SK-N-SH (cell line): ENCODE data around the gene MBLAC1. TPM values are rescaled to one million over a fixed set of nuclear protein-coding genes. Genes with fewer than 3 reads are reported as not detected.

Source experiments
- CTCF ChIA-PET: fragments of 300-600, 350-600 bp; formaldehyde crosslinking; extraction: SDS; loops from one replicate; lab custom pipeline; 2021; lab: Yijun Ruan, JAX
- POLR2A ChIA-PET: fragments of 350-600 bp; sonication (Branson Sonifier 250); formaldehyde crosslinking; extraction: SDS; loops from one replicate; lab custom pipeline; 2020; ENCODE audit warnings: antibody characterized with exemption, inconsistent platforms; lab: Yijun Ruan, JAX
- DNase-seq: peaks from one replicate; pipeline ENCODE4 v3.0.0; 2012
- H2AFZ ChIP-seq: fragments of 200-600 bp; sonication (generic); 2 replicates; pipeline ENCODE4 v1.8.1; 2016; ENCODE audit warnings: antibody characterized with exemption, mild to moderate bottlenecking, low read depth
- H3F3A ChIP-seq: fragments of 200-600 bp; sonication (generic); replicated peaks from 2 replicates; pipeline ENCODE3; 2016; ENCODE audit warnings: antibody characterized with exemption, mild to moderate bottlenecking; ENCODE audit not compliant: insufficient read depth
- H3K27ac ChIP-seq, 2 experiments: fragments of 200-500 bp in 1 of 2; fragments of 200-600 bp in 1 of 2; sonication (Bioruptor generic) in 1 of 2; sonication (generic), shearing (Covaris generic) in 1 of 2; 2 replicates each; pipeline versions ENCODE4 v1.5.1 to v1.6.1; 2014 to 2016; ENCODE audit warnings: low read depth in 2 of 2, inconsistent platforms in 1 of 2, low read length in 1 of 2, mild to moderate bottlenecking in 1 of 2, mixed read lengths in 1 of 2
- H3K27me3 ChIP-seq: fragments of 200-600 bp; sonication (generic), shearing (Covaris generic); 2 replicates; pipeline ENCODE4 v1.6.1; 2016; ENCODE audit warnings: mixed run types; ENCODE audit not compliant: insufficient read depth
- H3K36me3 ChIP-seq, 2 experiments: fragments of 200-500 bp in 1 of 2; fragments of 200-600 bp in 1 of 2; sonication (Bioruptor generic) in 1 of 2; sonication (generic) in 1 of 2; replicated peaks in 1 of 2; 2 replicates each; pipeline versions ENCODE3 to v1.5.1; 2014 to 2016; ENCODE audit warnings: low read length in 1 of 2, mild to moderate bottlenecking in 1 of 2; ENCODE audit not compliant: insufficient read depth in 2 of 2, control insufficient read depth in 1 of 2
- H3K4me1 ChIP-seq, 2 experiments: fragments of 200-500 bp in 1 of 2; fragments of 200-600 bp in 1 of 2; sonication (Bioruptor generic) in 1 of 2; sonication (generic), shearing (Covaris generic) in 1 of 2; 2 replicates each; pipeline versions ENCODE4 v1.5.1 to v1.6.1; 2014 to 2016; ENCODE audit warnings: low read depth in 1 of 2, low read length in 1 of 2, mixed run types in 1 of 2; ENCODE audit not compliant: insufficient read depth in 2 of 2, control insufficient read depth in 1 of 2
- H3K4me2 ChIP-seq: fragments of 200-600 bp; sonication (generic), shearing (Covaris generic); 2 replicates; pipeline ENCODE4 v1.6.1; 2017; ENCODE audit warnings: mixed run types
- H3K4me3 ChIP-seq, 2 experiments: fragments of 200-500 bp in 1 of 2; fragments of 200-600 bp in 1 of 2; sonication (Bioruptor generic) in 1 of 2; sonication (generic), shearing (Covaris generic) in 1 of 2; 2 replicates each; pipeline versions ENCODE4 v1.5.1 to v1.8.1; 2014 to 2016; ENCODE audit warnings: low read depth in 2 of 2, inconsistent platforms in 1 of 2, low read length in 1 of 2, mild to moderate bottlenecking in 1 of 2, mixed read lengths in 1 of 2, moderate library complexity in 1 of 2
- H3K79me2 ChIP-seq: fragments of 200-600 bp; sonication (generic); 2 replicates; pipeline ENCODE4 v1.8.1; 2017; ENCODE audit warnings: mild to moderate bottlenecking; ENCODE audit not compliant: insufficient read depth
- H3K9ac ChIP-seq: fragments of 200-600 bp; sonication (generic); 2 replicates; pipeline ENCODE4 v1.6.1; 2017; ENCODE audit warnings: mixed run types
- H3K9me2 ChIP-seq: fragments of 200-600 bp; sonication (generic); 2 replicates; pipeline ENCODE4 v1.6.1; 2017; ENCODE audit warnings: mixed run types
- H3K9me3 ChIP-seq: fragments of 200-600 bp; sonication (generic); 2 replicates; pipeline ENCODE4 v1.6.1; 2017; ENCODE audit warnings: mixed run types, mild to moderate bottlenecking, moderate library complexity
- H4K20me1 ChIP-seq: fragments of 200-600 bp; sonication (generic); 2 replicates; pipeline ENCODE4 v1.6.1; 2017; ENCODE audit warnings: mild to moderate bottlenecking, mixed run types; ENCODE audit not compliant: insufficient read depth
- ELF1 ChIP-seq: IDR thresholded peaks from 2 replicates; pipeline ENCODE4 v1.4.0; 2012
- EP300 ChIP-seq, 2 experiments: IDR thresholded peaks; 2 replicates each; pipeline versions ENCODE4 v1.4.0 to v1.6.1; 2012; ENCODE audit warnings: borderline replicate concordance in 1 of 2, low read depth in 1 of 2, low read length in 1 of 2
- GABPA ChIP-seq: IDR thresholded peaks from 2 replicates; pipeline ENCODE4 v1.4.0; 2012; ENCODE audit warnings: low read depth, mild to moderate bottlenecking
- JUND ChIP-seq: IDR thresholded peaks from 2 replicates; pipeline ENCODE4 v1.4.0; 2012
- NRF1 ChIP-seq: IDR thresholded peaks from 2 replicates; pipeline ENCODE4 v1.6.1; 2012; ENCODE audit warnings: low read depth, mild to moderate bottlenecking, low read length
- RAD21 ChIP-seq: IDR thresholded peaks from 2 replicates; pipeline ENCODE4 v1.6.1; 2012; ENCODE audit warnings: mild to moderate bottlenecking, low read length
- SIN3A ChIP-seq: IDR thresholded peaks from 2 replicates; pipeline ENCODE4 v1.6.1; 2012; ENCODE audit warnings: low read depth, mild to moderate bottlenecking, low read length, moderate library complexity, borderline replicate concordance
- SMC3 ChIP-seq: IDR thresholded peaks from 2 replicates; pipeline ENCODE4 v1.6.1; 2012; ENCODE audit warnings: low read depth, low read length, improper control_type of control experiment
- TAF1 ChIP-seq: IDR thresholded peaks from 2 replicates; pipeline ENCODE4 v1.6.1; 2012; ENCODE audit warnings: low read depth, mild to moderate bottlenecking, low read length, moderate library complexity, borderline replicate concordance
- TEAD4 ChIP-seq: IDR thresholded peaks from 2 replicates; pipeline ENCODE4 v1.4.0; 2012; ENCODE audit warnings: mild to moderate bottlenecking, borderline replicate concordance; ENCODE audit not compliant: insufficient read depth
- WGBS: methylation state at CpG from one replicate; pipeline ENCODE4 v1.1.6; 2017; ENCODE audit warnings: low lambda C conversion rate; 5-methylcytosine and 5-hydroxymethylcytosine counted together
- polyA plus RNA-seq, 3 experiments: library from polyadenylated mRNA; depleted of rRNA; stranded (reverse); fragments of >200 nt; gene quantifications; 2 replicates each; pipeline ENCODE4 v1.2.3, GENCODE V29; 2012
- TF ChIP-seq, protein P1 (sequence below): IDR thresholded peaks from 2 replicates; pipeline ENCODE4 v1.4.0; 2012; ENCODE audit warnings: low read depth, borderline replicate concordance
- TF ChIP-seq, protein P2 (sequence below): IDR thresholded peaks from 2 replicates; pipeline ENCODE4 v1.4.0; 2012; ENCODE audit warnings: low read depth, borderline replicate concordance
- TF ChIP-seq, protein P3 (sequence below): fragments of 200-600 bp; sonication (generic); IDR thresholded peaks from 2 replicates; pipeline ENCODE4 v1.6.1; 2017; ENCODE audit warnings: antibody characterized with exemption, mild to moderate bottlenecking, moderate library complexity

Gene MBLAC1
- polyA plus RNA-seq, 1 of the 3 experiments (the other 2 are of a cell fraction) = 4.4 TPM

DNA sequence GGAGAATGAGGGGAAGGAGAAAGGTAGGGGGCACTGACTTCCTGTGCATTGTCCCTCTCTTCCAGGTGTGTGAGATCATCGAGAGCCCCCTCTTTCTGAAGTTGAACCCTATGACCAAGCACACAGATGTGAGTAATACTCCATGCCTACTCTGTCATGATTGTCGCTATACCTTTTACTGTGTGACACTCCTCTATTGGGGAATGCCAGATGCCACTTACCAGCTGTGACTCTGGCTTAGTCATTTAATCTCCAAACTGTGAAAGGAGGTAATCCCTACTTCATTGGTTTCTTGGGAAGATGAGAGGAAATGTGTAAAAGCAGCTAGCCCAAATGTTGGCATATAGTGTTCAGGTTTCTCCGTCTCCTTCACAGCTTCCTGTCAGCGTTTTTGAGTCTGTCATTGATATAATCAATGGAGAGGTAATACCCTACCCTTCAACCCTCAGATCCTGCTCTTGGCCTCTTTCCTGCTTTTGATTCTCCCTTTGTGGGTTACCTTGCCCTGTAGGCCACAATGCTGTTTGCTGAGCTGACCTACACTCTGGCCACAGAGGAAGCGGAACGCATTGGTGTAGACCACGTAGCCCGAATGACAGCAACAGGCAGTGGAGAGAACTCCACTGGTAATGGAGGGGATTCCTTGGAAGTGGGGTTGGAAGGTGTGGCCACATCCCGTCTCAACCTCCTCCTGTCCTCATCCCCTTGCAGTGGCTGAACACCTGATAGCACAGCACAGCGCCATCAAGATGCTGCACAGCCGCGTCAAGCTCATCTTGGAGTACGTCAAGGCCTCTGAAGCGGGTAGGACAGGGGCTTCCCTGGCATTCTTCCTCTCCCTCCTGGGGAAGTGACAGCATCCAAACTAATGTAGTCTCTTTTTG lies 36.0 kb upstream of the MBLAC1 start:
- Histone ChIP-seq H3K9me3 (no peaks in the 10 kb centered on the region), H3K27me3 (no peaks in the 10 kb centered on the region), H3K79me2 (peaks cover 70% of the 10 kb centered on the region), H3K4me3 (no peak overlapping the region), H3F3A (peaks cover 90% of the 10 kb centered on the region), H3K4me1 (peaks cover 33 to 40% of the 10 kb centered on the region in 2 experiments), H3K4me2 (peak overlapping the region; percentile 93; the same call in 1 of the 2 replicates), H2AFZ (no peak overlapping the region), H3K9me2 (no peaks in the 10 kb centered on the region), H3K27ac (peak overlapping the region; percentile 2 to 98; a peak in 2 of 4 replicates), H3K36me3 (peaks cover 49 to 56% of the 10 kb centered on the region in 2 experiments), H4K20me1 (no peaks in the 10 kb centered on the region), H3K9ac (no peak overlapping the region; the same call in 1 of the 2 replicates)
- DNase-seq = peak; percentile 30
- POLR2A ChIA-PET = interaction anchor here (7.5 kb wide), 1 partner anchor 10 kb away, joined by 98 read pairs; the partner anchor contains the start of genes AP4M1 and MCM7
- 92% methylated on average over 13 of the region's 14 CpGs for WGBS
- CTCF ChIA-PET = interaction anchor here (1.0 kb wide), 1 partner anchor 9 kb away, joined by 3 read pairs; no protein-coding TSS in a partner anchor
- TF ChIP-seq JUND = no peak
- TF ChIP-seq GABPA = no peak
- TF ChIP-seq RAD21 = no peak
- no peak for TF ChIP-seq TEAD4
- TF ChIP-seq TAF1 = no peak
- TF ChIP-seq SMC3 = no peak
- no peak for TF ChIP-seq SIN3A
- TF ChIP-seq EP300 (IDR thresholded peaks at IDR 0.05; ENCODE audit: borderline replicate concordance in 1 of 2, low read depth in 1 of 2, low read length in 1 of 2) = no peak
- TF ChIP-seq, protein P1, sequence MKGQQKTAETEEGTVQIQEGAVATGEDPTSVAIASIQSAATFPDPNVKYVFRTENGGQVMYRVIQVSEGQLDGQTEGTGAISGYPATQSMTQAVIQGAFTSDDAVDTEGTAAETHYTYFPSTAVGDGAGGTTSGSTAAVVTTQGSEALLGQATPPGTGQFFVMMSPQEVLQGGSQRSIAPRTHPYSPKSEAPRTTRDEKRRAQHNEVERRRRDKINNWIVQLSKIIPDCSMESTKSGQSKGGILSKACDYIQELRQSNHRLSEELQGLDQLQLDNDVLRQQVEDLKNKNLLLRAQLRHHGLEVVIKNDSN = no peak
- TF ChIP-seq, protein P2, sequence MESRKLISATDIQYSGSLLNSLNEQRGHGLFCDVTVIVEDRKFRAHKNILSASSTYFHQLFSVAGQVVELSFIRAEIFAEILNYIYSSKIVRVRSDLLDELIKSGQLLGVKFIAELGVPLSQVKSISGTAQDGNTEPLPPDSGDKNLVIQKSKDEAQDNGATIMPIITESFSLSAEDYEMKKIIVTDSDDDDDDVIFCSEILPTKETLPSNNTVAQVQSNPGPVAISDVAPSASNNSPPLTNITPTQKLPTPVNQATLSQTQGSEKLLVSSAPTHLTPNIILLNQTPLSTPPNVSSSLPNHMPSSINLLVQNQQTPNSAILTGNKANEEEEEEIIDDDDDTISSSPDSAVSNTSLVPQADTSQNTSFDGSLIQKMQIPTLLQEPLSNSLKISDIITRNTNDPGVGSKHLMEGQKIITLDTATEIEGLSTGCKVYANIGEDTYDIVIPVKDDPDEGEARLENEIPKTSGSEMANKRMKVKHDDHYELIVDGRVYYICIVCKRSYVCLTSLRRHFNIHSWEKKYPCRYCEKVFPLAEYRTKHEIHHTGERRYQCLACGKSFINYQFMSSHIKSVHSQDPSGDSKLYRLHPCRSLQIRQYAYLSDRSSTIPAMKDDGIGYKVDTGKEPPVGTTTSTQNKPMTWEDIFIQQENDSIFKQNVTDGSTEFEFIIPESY = no peak
- TF ChIP-seq, protein P3, sequence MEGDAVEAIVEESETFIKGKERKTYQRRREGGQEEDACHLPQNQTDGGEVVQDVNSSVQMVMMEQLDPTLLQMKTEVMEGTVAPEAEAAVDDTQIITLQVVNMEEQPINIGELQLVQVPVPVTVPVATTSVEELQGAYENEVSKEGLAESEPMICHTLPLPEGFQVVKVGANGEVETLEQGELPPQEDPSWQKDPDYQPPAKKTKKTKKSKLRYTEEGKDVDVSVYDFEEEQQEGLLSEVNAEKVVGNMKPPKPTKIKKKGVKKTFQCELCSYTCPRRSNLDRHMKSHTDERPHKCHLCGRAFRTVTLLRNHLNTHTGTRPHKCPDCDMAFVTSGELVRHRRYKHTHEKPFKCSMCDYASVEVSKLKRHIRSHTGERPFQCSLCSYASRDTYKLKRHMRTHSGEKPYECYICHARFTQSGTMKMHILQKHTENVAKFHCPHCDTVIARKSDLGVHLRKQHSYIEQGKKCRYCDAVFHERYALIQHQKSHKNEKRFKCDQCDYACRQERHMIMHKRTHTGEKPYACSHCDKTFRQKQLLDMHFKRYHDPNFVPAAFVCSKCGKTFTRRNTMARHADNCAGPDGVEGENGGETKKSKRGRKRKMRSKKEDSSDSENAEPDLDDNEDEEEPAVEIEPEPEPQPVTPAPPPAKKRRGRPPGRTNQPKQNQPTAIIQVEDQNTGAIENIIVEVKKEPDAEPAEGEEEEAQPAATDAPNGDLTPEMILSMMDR = no peak
- no peak for TF ChIP-seq NRF1
- no peak for TF ChIP-seq ELF1
